SU-DHL-6 (cell line): ENCODE data around the gene PTPRN2.
"Not testable (repeated sequence)": the region's sequence is repeated elsewhere in the genome, so short reads cannot be mapped to it uniquely, and the experiment has no call there.

Source experiments
- H2AFZ ChIP-seq: fragments of 200-600 bp; sonication (generic); 2 replicates; pipeline ENCODE4 v1.6.1; 2014; ENCODE audit warnings: low read depth, mild to moderate bottlenecking, moderate library complexity, mixed read lengths, antibody characterized with exemption, low read length; ENCODE audit not compliant: severe bottlenecking
- H3F3A ChIP-seq: fragments of 200-600 bp; shearing (Covaris generic); 2 replicates; pipeline ENCODE4 v1.6.0; 2016; ENCODE audit warnings: antibody characterized with exemption, mild to moderate bottlenecking; ENCODE audit not compliant: insufficient read depth
- H3K27ac ChIP-seq: fragments of 200-600 bp; sonication (generic); 2 replicates; pipeline ENCODE4 v1.5.1; 2016; ENCODE audit warnings: low read depth, mild to moderate bottlenecking, low read length, moderate library complexity, mixed read lengths
- H3K27me3 ChIP-seq: fragments of 200-600 bp; sonication (generic), shearing (Covaris generic); 2 replicates; pipeline ENCODE4 v1.6.0; 2014; ENCODE audit warnings: mild to moderate bottlenecking, low read length
- H3K36me3 ChIP-seq: fragments of 200-600 bp; sonication (generic); 2 replicates; pipeline ENCODE4 v1.6.1; 2014; ENCODE audit warnings: mild to moderate bottlenecking, low read length, mixed read lengths
- H3K4me2 ChIP-seq: fragments of 300-600, 200-600 bp; shearing (Covaris generic), sonication (generic); 2 replicates; pipeline ENCODE4 v1.6.0; 2014; ENCODE audit warnings: low read length, low read depth, mild to moderate bottlenecking; ENCODE audit not compliant: poor library complexity, severe bottlenecking
- H3K4me3 ChIP-seq: fragments of 200-600 bp; sonication (generic); 2 replicates; pipeline ENCODE4 v1.5.1; 2014; ENCODE audit warnings: antibody characterized with exemption, low read length, mild to moderate bottlenecking, mixed read lengths; ENCODE audit not compliant: insufficient read depth, poor library complexity, severe bottlenecking
- H3K79me2 ChIP-seq: fragments of 200-600 bp; sonication (generic); 2 replicates; pipeline ENCODE4 v1.6.1; 2014; ENCODE audit warnings: mild to moderate bottlenecking, low read length, moderate library complexity; ENCODE audit not compliant: insufficient read depth
- H3K9ac ChIP-seq: fragments of 200-600 bp; sonication (generic); 2 replicates; pipeline ENCODE4 v1.7.0; 2014; ENCODE audit warnings: mild to moderate bottlenecking, low read length
- H3K9me2 ChIP-seq: fragments of 200-600 bp; sonication (generic); replicated peaks from 2 replicates; pipeline ENCODE4 v1.6.1; 2014; ENCODE audit warnings: low read length; ENCODE audit not compliant: insufficient read depth
- H3K9me3 ChIP-seq: fragments of 200-600 bp; sonication (generic); 2 replicates; pipeline ENCODE4 v1.6.1; 2014; ENCODE audit warnings: low read length, mixed read lengths; ENCODE audit not compliant: insufficient read depth
- H4K20me1 ChIP-seq: fragments of 200-600 bp; sonication (generic); 2 replicates; pipeline ENCODE4 v1.6.1; 2014; ENCODE audit warnings: low read depth, mild to moderate bottlenecking, antibody characterized with exemption, low read length, moderate library complexity, mixed read lengths
- EZH2phosphoT487 ChIP-seq: fragments of 200-600 bp; sonication (generic), shearing (Covaris generic); conservative IDR thresholded peaks from 2 replicates; pipeline ENCODE4 v1.6.1; 2018; ENCODE audit warnings: mild to moderate bottlenecking, antibody characterized with exemption, low read length, moderate library complexity, mixed read lengths
- TF ChIP-seq, protein P1 (sequence below): fragments of 200-600 bp; sonication (generic); IDR thresholded peaks from one replicate; pipeline ENCODE4 v1.5.1; 2017; ENCODE audit warnings: antibody characterized with exemption, mild to moderate bottlenecking, low read length, moderate library complexity; ENCODE audit not compliant: insufficient read depth, poor library complexity, severe bottlenecking

PTPRN2 gene

DNA sequence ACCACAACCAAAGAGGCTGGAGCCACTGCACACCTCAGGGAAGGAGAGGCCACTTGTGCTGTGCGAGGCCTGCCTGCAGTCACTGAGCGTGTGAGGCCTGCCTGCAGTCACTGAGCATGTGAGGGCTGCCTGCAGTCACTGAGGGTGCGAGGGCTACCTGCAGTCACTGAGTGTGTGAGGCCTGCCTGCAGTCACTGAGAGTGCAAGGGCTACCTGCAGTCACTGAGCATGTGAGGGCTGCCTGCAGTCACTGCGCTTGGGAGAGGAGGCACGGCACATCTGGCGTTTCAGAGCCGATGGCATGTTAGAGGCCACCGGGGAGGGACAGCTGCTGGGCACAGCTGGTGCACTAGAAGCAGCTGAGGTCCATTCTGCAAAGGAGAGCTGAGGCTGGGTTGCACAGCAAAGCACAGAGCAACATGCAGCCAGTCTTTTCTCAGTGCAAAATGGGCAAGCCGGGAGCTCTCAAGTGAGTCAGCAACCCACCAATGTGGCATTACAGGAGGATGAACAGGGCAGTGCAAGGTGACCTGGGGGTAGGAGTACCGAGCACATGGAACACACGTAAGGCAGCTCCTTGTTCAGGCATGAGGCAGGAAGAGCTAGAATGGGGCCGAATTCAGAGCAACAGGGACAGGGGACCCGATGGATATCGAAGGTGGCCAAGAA is 540.1 kb downstream of the PTPRN2 start:
- H3K79me2 ChIP-seq, result no peaks in the 10 kb centered on the region
- H3K9me2 ChIP-seq, result no peaks in the 10 kb centered on the region
- no peaks in the 10 kb centered on the region for H3K9me3 ChIP-seq
- no peak overlapping the region for H3K4me3 ChIP-seq
- H3F3A ChIP-seq, result no peaks in the 10 kb centered on the region
- H3K27me3 ChIP-seq, result no peaks in the 10 kb centered on the region
- TF ChIP-seq, protein P1, sequence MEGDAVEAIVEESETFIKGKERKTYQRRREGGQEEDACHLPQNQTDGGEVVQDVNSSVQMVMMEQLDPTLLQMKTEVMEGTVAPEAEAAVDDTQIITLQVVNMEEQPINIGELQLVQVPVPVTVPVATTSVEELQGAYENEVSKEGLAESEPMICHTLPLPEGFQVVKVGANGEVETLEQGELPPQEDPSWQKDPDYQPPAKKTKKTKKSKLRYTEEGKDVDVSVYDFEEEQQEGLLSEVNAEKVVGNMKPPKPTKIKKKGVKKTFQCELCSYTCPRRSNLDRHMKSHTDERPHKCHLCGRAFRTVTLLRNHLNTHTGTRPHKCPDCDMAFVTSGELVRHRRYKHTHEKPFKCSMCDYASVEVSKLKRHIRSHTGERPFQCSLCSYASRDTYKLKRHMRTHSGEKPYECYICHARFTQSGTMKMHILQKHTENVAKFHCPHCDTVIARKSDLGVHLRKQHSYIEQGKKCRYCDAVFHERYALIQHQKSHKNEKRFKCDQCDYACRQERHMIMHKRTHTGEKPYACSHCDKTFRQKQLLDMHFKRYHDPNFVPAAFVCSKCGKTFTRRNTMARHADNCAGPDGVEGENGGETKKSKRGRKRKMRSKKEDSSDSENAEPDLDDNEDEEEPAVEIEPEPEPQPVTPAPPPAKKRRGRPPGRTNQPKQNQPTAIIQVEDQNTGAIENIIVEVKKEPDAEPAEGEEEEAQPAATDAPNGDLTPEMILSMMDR, result no peak
- no peak for TF ChIP-seq EZH2phosphoT487
- no peak overlapping the region for H3K27ac ChIP-seq
- H4K20me1 ChIP-seq, result no peaks in the 10 kb centered on the region
- no peak overlapping the region for H3K4me2 ChIP-seq
- no peak overlapping the region for H2AFZ ChIP-seq
- H3K36me3 ChIP-seq, result no peaks in the 10 kb centered on the region
- H3K9ac ChIP-seq, result no peak overlapping the region

DNA sequence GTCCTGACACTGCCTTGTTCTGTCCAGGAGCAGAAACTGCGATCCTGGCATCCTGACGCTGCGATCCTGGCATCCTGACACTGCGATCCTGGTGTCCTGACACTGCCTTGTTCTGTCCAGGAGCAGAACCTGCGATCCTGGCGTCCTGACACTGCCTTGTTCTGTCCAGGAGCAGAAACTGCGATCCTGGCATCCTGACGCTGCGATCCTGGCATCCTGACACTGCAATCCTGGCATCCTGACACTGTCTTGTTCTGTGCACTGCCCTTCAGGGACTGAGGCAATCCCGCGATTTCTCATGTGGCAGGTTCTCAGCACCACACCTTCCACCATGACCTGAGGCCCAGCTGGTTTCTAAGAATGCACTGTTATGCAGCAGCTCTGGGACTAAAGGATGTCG is 541.4 kb downstream of the PTPRN2 start:
- H3K36me3 ChIP-seq, H3K9ac ChIP-seq, H4K20me1 ChIP-seq, H3K9me2 ChIP-seq, H3K4me2 ChIP-seq, H3F3A ChIP-seq, H3K79me2 ChIP-seq, H3K4me3 ChIP-seq, H3K27me3 ChIP-seq, H3K27ac ChIP-seq, H2AFZ ChIP-seq, H3K9me3 ChIP-seq: not testable (repeated sequence)

DNA sequence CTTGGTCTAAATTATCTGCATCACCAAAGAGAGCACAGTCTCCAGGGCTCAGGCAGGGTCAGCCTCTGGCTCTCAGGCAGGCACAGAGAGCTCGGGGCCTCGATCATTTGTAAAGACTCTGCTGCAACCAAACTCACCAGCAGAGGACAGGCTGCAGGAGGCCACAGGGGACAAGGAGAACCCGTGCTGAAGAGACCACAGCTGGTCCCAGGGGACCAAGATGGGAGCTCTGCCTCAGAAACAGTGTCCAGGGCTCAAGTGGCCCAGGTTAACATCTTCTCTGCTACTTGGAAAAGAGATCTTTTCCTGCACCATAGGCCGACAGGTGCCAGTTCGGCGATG is 543.2 kb downstream of the PTPRN2 start:
- Histone ChIP-seq H3K36me3 (no peaks in the 10 kb centered on the region), H3K4me3 (no peak overlapping the region), H3K9ac (no peak overlapping the region), H3K79me2 (no peaks in the 10 kb centered on the region), H3K27ac (no peak overlapping the region), H4K20me1 (no peaks in the 10 kb centered on the region), H2AFZ (no peak overlapping the region), H3K4me2 (no peak overlapping the region), H3K9me3 (0 out of 2 replicates have a peak, but pooled peaks cover under 1% of the 10 kb centered on the region), H3K27me3 (no peaks in the 10 kb centered on the region), H3F3A (no peaks in the 10 kb centered on the region), H3K9me2 (no peaks in the 10 kb centered on the region)
- TF ChIP-seq, protein P1, result no peak
- no peak for TF ChIP-seq EZH2phosphoT487

DNA sequence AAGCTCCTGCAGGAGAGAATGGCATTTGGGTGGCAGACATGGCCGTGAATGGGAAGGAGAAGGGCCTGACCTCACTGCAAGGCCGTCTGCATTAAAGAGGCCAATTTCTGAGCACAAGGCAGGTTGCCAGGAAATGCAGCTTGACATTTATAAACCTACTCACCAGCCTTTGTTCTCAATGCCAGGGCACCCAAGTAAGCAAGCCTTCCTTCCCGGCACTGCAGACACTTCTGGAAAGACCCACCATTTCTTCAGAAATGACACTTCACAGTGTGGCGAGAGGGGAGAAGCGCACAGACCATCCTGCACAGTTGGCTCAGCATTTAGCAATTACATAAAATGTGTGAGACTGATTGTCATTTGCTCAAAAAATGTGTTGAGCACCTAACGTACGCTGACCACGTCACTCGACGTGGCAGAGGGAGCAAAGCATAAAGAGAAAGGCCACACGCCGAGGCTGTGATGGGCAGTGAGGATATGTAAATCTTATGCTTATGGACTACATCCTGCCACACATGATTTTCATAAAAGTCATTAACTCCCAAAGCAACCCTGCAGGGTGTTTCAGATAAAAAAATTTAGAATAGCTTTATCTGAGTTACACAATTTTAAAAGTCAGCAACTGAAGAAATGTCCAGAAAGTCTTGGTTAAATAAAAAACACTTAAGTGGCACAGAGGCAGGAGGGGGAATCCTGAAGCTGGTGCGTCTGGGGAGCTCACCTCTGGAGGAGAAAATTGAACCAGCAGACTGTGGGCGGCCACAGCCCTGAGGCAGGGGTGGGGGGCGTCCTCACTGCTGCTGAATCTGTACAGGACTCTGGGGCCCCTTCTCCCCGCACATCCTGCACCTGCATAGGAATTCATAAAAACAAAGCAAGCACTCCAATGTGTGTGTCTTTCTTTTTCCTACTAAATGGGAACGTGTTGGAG is 543.8 kb downstream of the PTPRN2 start:
- H4K20me1 ChIP-seq, result no peaks in the 10 kb centered on the region
- H3K4me2 ChIP-seq, result no peak overlapping the region
- H3K27ac ChIP-seq, result no peak overlapping the region
- H3F3A ChIP-seq, result no peaks in the 10 kb centered on the region
- H3K4me3 ChIP-seq, result no peak overlapping the region
- no peaks in the 10 kb centered on the region for H3K27me3 ChIP-seq
- H3K9ac ChIP-seq, result no peak overlapping the region
- H3K9me3 ChIP-seq, result peaks cover 7% of the 10 kb centered on the region; the same call in 1 of the 2 replicates
- H3K79me2 ChIP-seq, result no peaks in the 10 kb centered on the region
- no peaks in the 10 kb centered on the region for H3K9me2 ChIP-seq
- H3K36me3 ChIP-seq, result no peaks in the 10 kb centered on the region
- no peak overlapping the region for H2AFZ ChIP-seq
- TF ChIP-seq, protein P1, result no peak
- no peak for TF ChIP-seq EZH2phosphoT487
